GM12878 (cell line): ENCODE measurements around the gene ITGB5.

Experiments used
- BHLHE40 ChIP-seq, 2 experiments: fragments of 450-650 bp in 1 of 2; IDR thresholded peaks; 2 replicates each; pipeline ENCODE4 v1.6.1; 2011 to 2017; ENCODE audit warnings: low read depth in 2 of 2, borderline replicate concordance in 1 of 2, improper control_type of control experiment in 1 of 2, low read length in 1 of 2, mild to moderate bottlenecking in 1 of 2
- EZH2 ChIP-seq: IDR thresholded peaks from 2 replicates; pipeline ENCODE4 v1.6.1; 2012; ENCODE audit warnings: low read depth, mild to moderate bottlenecking, control low read depth, inconsistent platforms, low read length, borderline replicate concordance; ENCODE audit not compliant: control insufficient read depth
- MYC ChIP-seq: IDR thresholded peaks from 2 replicates; pipeline ENCODE4 v1.6.1; 2011; ENCODE audit warnings: mild to moderate bottlenecking, low read length, moderate library complexity, inconsistent platforms; ENCODE audit not compliant: insufficient read depth, insufficient replicate concordance, insufficient read length, severe bottlenecking
- NR2C1 ChIP-seq: fragments of 450-650 bp; IDR thresholded peaks from 2 replicates; pipeline ENCODE4 v1.6.1; 2017; ENCODE audit warnings: antibody characterized with exemption, mild to moderate bottlenecking, moderate library complexity
- POLR2A ChIP-seq: IDR thresholded peaks from 2 replicates; pipeline ENCODE4 v1.6.1; 2011; ENCODE audit warnings: low read depth, mild to moderate bottlenecking, low read length
- ZNF384 ChIP-seq: IDR thresholded peaks from 2 replicates; pipeline ENCODE4 v1.6.1; 2012; ENCODE audit warnings: low read depth, mild to moderate bottlenecking, low read length, improper control_type of control experiment, borderline replicate concordance
- TF ChIP-seq, protein P1 (sequence below): IDR thresholded peaks from 2 replicates; pipeline ENCODE4 v1.6.1; 2012; ENCODE audit warnings: mild to moderate bottlenecking, low read depth, low read length

DNA sequence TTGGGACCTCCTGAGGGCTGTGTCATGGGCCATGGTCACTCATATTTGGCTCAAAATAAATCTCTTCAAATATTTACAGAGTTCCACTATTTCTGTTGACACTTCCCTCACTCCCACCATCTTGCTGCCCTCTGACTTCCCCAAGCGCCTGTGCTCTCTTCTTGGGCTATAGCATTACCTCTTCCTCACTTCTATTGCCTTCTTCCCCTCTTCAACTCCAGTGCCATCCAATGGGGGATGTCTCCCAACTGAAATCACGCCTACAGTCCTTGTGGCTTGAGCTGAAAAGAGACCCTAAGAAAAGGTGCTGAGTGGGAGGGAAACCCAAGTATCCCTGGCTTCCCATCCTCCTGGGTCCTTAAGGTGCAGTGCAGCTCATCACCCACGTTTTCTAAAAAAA lies 135.1 kb downstream of the ITGB5 start:
- TF ChIP-seq NR2C1 (no peak), ZNF384 (no peak), EZH2 (no peak), POLR2A (no peak), MYC (no peak), BHLHE40 (IDR thresholded peaks at IDR 0.05; ENCODE audit: borderline replicate concordance in 1 of 2, low read depth in 2 of 2, low read length in 1 of 2) (no peak)
- TF ChIP-seq, protein P1, sequence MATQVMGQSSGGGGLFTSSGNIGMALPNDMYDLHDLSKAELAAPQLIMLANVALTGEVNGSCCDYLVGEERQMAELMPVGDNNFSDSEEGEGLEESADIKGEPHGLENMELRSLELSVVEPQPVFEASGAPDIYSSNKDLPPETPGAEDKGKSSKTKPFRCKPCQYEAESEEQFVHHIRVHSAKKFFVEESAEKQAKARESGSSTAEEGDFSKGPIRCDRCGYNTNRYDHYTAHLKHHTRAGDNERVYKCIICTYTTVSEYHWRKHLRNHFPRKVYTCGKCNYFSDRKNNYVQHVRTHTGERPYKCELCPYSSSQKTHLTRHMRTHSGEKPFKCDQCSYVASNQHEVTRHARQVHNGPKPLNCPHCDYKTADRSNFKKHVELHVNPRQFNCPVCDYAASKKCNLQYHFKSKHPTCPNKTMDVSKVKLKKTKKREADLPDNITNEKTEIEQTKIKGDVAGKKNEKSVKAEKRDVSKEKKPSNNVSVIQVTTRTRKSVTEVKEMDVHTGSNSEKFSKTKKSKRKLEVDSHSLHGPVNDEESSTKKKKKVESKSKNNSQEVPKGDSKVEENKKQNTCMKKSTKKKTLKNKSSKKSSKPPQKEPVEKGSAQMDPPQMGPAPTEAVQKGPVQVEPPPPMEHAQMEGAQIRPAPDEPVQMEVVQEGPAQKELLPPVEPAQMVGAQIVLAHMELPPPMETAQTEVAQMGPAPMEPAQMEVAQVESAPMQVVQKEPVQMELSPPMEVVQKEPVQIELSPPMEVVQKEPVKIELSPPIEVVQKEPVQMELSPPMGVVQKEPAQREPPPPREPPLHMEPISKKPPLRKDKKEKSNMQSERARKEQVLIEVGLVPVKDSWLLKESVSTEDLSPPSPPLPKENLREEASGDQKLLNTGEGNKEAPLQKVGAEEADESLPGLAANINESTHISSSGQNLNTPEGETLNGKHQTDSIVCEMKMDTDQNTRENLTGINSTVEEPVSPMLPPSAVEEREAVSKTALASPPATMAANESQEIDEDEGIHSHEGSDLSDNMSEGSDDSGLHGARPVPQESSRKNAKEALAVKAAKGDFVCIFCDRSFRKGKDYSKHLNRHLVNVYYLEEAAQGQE = no peak
